ENCODE data around the gene COL23A1.

Gene COL23A1

GRCh38 chr5:178308541-178309092 is 281.6 kb downstream of the COL23A1 start:
- no peaks in the 10 kb centered on the region for H3K36me3 ChIP-seq (replicated peaks; ENCODE audit: insufficient read depth, low read length)
- H3K9ac ChIP-seq (ENCODE audit: low read length) = no peak overlapping the region
- no peaks in the 10 kb centered on the region for H3K9me2 ChIP-seq (replicated peaks; ENCODE audit: insufficient read depth, low read length)
- no peak overlapping the region for H2AFZ ChIP-seq (ENCODE audit: low read length)
- TF ChIP-seq, protein P1, sequence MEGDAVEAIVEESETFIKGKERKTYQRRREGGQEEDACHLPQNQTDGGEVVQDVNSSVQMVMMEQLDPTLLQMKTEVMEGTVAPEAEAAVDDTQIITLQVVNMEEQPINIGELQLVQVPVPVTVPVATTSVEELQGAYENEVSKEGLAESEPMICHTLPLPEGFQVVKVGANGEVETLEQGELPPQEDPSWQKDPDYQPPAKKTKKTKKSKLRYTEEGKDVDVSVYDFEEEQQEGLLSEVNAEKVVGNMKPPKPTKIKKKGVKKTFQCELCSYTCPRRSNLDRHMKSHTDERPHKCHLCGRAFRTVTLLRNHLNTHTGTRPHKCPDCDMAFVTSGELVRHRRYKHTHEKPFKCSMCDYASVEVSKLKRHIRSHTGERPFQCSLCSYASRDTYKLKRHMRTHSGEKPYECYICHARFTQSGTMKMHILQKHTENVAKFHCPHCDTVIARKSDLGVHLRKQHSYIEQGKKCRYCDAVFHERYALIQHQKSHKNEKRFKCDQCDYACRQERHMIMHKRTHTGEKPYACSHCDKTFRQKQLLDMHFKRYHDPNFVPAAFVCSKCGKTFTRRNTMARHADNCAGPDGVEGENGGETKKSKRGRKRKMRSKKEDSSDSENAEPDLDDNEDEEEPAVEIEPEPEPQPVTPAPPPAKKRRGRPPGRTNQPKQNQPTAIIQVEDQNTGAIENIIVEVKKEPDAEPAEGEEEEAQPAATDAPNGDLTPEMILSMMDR (IDR thresholded peaks at IDR 0.05; ENCODE audit: low read length) = no peak
- TF ChIP-seq EZH2phosphoT487 (IDR thresholded peaks at IDR 0.05; ENCODE audit: low read length) = no peak
- TF ChIP-seq EZH2 (optimal IDR thresholded peaks at IDR 0.05; ENCODE audit: low read depth, low read length) = no peak
- no peak for DNase-seq
- no peaks in the 10 kb centered on the region for H3K9me3 ChIP-seq (replicated peaks; ENCODE audit: insufficient read depth, low read length)
- no peak overlapping the region for H3K27ac ChIP-seq (ENCODE audit: low read length)
- no peak overlapping the region for H3K4me3 ChIP-seq (ENCODE audit: low read length)
- H4K20me1 ChIP-seq (ENCODE audit: insufficient read depth, low read length) = no peaks in the 10 kb centered on the region
- H3K79me2 ChIP-seq (ENCODE audit: low read length) = no peaks in the 10 kb centered on the region
- peaks cover 45% of the 10 kb centered on the region for H3K27me3 ChIP-seq (replicated peaks; ENCODE audit: insufficient read depth, low read length)
- H3K4me1 ChIP-seq (ENCODE audit: low read length) = no peaks in the 10 kb centered on the region
- H3K4me2 ChIP-seq (ENCODE audit: low read depth, low read length) = no peak overlapping the region
- no peaks in the 10 kb centered on the region for H3F3A ChIP-seq (ENCODE audit: insufficient read depth, low read length)

- Histone ChIP-seq H3K4me1 (ENCODE audit: low read length) (no peaks in the 10 kb centered on the region), H4K20me1 (ENCODE audit: insufficient read depth, low read length) (no peaks in the 10 kb centered on the region), H3F3A (ENCODE audit: insufficient read depth, low read length) (no peaks in the 10 kb centered on the region), H3K9me3 (replicated peaks; ENCODE audit: insufficient read depth, low read length) (no peaks in the 10 kb centered on the region), H3K4me2 (ENCODE audit: low read depth, low read length) (no peak overlapping the region), H3K9ac (ENCODE audit: low read length) (no peak overlapping the region), H3K79me2 (ENCODE audit: low read length) (no peaks in the 10 kb centered on the region), H2AFZ (ENCODE audit: low read length) (no peak overlapping the region), H3K27ac (ENCODE audit: low read length) (no peak overlapping the region), H3K36me3 (replicated peaks; ENCODE audit: insufficient read depth, low read length) (no peaks in the 10 kb centered on the region), H3K4me3 (ENCODE audit: low read length) (no peak overlapping the region), H3K27me3 (replicated peaks; ENCODE audit: insufficient read depth, low read length) (peaks cover 39% of the 10 kb centered on the region), H3K9me2 (replicated peaks; ENCODE audit: insufficient read depth, low read length) (no peaks in the 10 kb centered on the region)
- no peak for TF ChIP-seq EZH2 (optimal IDR thresholded peaks at IDR 0.05; ENCODE audit: low read depth, low read length)
- DNase-seq = no peak
Measured at GRCh38 chr5:178307267-178308045, 282.7 kb downstream of the COL23A1 start.

DNA sequence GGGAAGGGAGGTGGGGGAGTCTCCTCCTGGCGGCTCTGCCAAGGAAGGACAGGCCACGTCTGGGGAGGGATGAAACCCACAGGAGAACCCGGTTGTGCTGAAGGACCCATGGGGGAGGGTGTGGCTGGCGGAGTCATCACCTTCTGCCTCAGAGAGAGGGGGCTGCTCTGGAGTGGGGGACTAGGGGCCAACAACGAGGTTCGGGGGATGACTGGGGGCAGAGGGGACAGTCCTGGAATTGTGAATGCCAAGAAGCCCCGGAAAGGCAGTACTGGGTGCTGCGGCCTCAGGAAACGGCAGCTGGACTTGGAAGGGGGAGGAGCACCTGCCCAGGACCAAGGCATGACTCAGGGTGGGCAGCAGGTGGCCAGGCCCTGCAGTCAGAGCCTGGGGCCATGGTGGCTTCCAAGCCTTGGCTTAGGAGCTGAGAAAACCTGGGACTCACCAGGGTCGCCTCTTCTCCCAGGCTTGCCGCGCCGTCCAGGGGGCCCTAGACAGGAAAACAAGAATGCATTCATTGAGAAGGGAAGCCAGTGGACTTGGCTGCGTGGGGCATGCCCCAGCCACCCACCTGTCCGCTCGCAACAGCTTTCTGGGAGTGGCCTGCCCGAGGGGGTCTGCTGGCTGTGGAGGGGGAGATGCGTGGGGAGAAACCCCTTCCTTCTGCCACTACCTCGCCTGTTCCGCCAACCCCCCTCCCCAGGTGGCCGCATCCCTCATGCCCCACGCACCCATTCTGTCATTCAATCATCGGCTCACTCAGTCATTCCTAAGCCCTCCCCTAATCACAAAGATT is 283.6 kb downstream of the COL23A1 start:
- H3K9me2 ChIP-seq (replicated peaks; ENCODE audit: insufficient read depth, low read length) = no peaks in the 10 kb centered on the region
- no peaks in the 10 kb centered on the region for H3K9me3 ChIP-seq (replicated peaks; ENCODE audit: insufficient read depth, low read length)
- no peak overlapping the region for H3K4me2 ChIP-seq (ENCODE audit: low read depth, low read length)
- H2AFZ ChIP-seq (ENCODE audit: low read length) = no peak overlapping the region
- peaks cover 41% of the 10 kb centered on the region for H3K27me3 ChIP-seq (replicated peaks; ENCODE audit: insufficient read depth, low read length)
- TF ChIP-seq EZH2 (optimal IDR thresholded peaks at IDR 0.05; ENCODE audit: low read depth, low read length) = no peak
- TF ChIP-seq, protein P1 (IDR thresholded peaks at IDR 0.05; ENCODE audit: low read length) = no peak
- no peak for TF ChIP-seq EZH2phosphoT487 (IDR thresholded peaks at IDR 0.05; ENCODE audit: low read length)
- no peaks in the 10 kb centered on the region for H4K20me1 ChIP-seq (ENCODE audit: insufficient read depth, low read length)
- H3K9ac ChIP-seq (ENCODE audit: low read length) = no peak overlapping the region
- H3K4me1 ChIP-seq (ENCODE audit: low read length) = no peaks in the 10 kb centered on the region
- no peaks in the 10 kb centered on the region for H3K36me3 ChIP-seq (replicated peaks; ENCODE audit: insufficient read depth, low read length)
- H3K79me2 ChIP-seq (ENCODE audit: low read length) = no peaks in the 10 kb centered on the region
- H3F3A ChIP-seq (ENCODE audit: insufficient read depth, low read length) = no peaks in the 10 kb centered on the region
- no peak for DNase-seq
- H3K27ac ChIP-seq (ENCODE audit: low read length) = no peak overlapping the region
- H3K4me3 ChIP-seq (ENCODE audit: low read length) = no peak overlapping the region

Data from MM.1S (cell line).